Measurements from ENCODE around the gene ANO4.
A peak's percentile ranks its signal among the peaks of the same experiment; 100 is the strongest.

Gene ANO4

GRCh38 chr12:101010896-101011295, 216.3 kb downstream of the ANO4 start:
- DNase-seq (ENCODE audit: extremely low read depth, low read depth), result no peak
- TF ChIP-seq, protein P1, sequence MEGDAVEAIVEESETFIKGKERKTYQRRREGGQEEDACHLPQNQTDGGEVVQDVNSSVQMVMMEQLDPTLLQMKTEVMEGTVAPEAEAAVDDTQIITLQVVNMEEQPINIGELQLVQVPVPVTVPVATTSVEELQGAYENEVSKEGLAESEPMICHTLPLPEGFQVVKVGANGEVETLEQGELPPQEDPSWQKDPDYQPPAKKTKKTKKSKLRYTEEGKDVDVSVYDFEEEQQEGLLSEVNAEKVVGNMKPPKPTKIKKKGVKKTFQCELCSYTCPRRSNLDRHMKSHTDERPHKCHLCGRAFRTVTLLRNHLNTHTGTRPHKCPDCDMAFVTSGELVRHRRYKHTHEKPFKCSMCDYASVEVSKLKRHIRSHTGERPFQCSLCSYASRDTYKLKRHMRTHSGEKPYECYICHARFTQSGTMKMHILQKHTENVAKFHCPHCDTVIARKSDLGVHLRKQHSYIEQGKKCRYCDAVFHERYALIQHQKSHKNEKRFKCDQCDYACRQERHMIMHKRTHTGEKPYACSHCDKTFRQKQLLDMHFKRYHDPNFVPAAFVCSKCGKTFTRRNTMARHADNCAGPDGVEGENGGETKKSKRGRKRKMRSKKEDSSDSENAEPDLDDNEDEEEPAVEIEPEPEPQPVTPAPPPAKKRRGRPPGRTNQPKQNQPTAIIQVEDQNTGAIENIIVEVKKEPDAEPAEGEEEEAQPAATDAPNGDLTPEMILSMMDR (IDR thresholded peaks at IDR 0.05; ENCODE audit: low read depth, low read length), result no peak

GRCh38 chr12:101013993-101014392, 219.4 kb downstream of the ANO4 start:
- TF ChIP-seq, protein P1 (IDR thresholded peaks at IDR 0.05; ENCODE audit: low read depth, low read length), result no peak
- no peak for DNase-seq (ENCODE audit: extremely low read depth, low read depth)

DNA sequence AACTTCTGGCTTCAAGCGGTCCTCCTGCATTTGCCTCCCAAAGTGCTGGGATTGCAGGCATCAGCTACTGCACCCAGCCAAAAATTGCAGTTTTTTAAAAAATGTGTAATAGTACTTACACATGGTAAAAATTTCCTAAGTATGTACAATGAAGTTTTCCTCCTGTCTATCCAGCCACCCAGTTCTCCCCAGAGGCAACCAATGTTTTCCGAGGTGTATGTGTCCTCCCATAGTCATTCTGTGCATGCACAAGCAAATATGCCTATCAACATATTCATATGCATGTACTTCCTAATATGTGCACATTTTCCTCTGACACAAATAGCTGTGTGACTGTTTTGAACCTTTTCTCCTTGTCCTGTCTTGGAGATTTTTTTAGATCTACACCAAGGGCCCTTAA, 220.5 kb downstream of the ANO4 start:
- TF ChIP-seq, protein P1 (IDR thresholded peaks at IDR 0.05; ENCODE audit: low read depth, low read length), result no peak
- no peak for DNase-seq (ENCODE audit: extremely low read depth, low read depth)

DNA sequence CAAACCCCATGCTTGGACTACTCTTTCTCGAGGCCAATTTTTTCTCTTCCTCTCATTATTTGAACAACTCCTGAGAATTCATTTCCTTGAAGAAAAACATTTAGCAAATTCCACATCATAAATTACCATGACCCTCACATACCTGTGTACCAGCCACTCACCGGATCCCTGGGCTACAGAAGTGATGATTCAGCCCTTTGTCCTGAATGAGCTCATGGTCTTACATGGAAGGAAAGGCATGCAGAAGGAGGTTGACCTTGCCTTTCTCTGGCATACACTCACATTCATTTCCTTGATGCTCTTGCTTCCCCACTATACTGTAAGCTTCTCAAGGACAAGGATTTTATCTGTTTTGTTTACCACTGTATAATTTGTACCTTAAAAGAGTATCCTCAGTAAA, 224.0 kb downstream of the ANO4 start:
- TF ChIP-seq, protein P1 (IDR thresholded peaks at IDR 0.05; ENCODE audit: low read depth, low read length), result no peak
- peak; percentile 44 for DNase-seq (ENCODE audit: extremely low read depth, low read depth)

- no peak for DNase-seq (ENCODE audit: extremely low read depth, low read depth)
- TF ChIP-seq, protein P1 (IDR thresholded peaks at IDR 0.05; ENCODE audit: low read depth, low read length), result no peak
These were observed 224.6 kb downstream of the ANO4 start for GRCh38 chr12:101019201-101019600.

DNA sequence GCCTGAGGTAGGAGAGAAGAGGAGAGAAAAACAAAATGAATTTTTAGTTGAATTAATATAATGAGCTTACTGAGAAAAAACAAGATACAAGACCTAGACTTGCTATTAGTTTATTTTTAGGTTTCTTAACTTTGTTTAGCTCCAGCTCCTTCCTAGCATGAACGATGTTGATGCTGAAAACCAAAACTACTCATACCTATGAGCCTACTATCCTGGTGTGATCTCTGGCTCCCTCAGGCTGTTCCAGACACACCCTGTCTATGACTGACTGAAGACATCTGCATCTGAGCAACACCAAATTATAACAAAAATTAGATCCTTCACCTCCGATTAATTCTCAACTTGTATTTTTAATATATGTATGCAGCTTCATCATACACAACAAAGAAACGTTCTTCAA, 225.1 kb downstream of the ANO4 start:
- TF ChIP-seq, protein P1 (IDR thresholded peaks at IDR 0.05; ENCODE audit: low read depth, low read length), result no peak
- no peak for DNase-seq (ENCODE audit: extremely low read depth, low read depth)

GRCh38 chr12:101021442-101021841, 226.9 kb downstream of the ANO4 start:
- DNase-seq (ENCODE audit: extremely low read depth, low read depth), result no peak
- TF ChIP-seq, protein P1 (IDR thresholded peaks at IDR 0.05; ENCODE audit: low read depth, low read length), result no peak

All from AG09319 (cell line).